Spleen (tissue), 11 donors: Measurements from ENCODE around the gene KLHDC7B. TPM values are rescaled to one million over a fixed set of nuclear protein-coding genes. Genes with fewer than 3 reads are reported as not detected.
"Not testable (repeated sequence)": the region's sequence is repeated elsewhere in the genome, so short reads cannot be mapped to it uniquely, and the experiment has no call there.

Source experiments
- DNase-seq: peaks from one replicate; pipeline ENCODE4 v3.0.0-alpha.2; 2020
- H3K27ac ChIP-seq, 8 donors: fragments of 200-600 bp; sonication (generic) in 7 of 8; 1 replicate in 4 of 8; 2 replicates in 4 of 8; pipeline versions ENCODE4 v1.5.0 to v1.8.0; 2016 to 2021; ENCODE audit warnings: inconsistent platforms in 4 of 8, mild to moderate bottlenecking in 4 of 8, moderate library complexity in 1 of 8
- H3K27me3 ChIP-seq, 7 donors: fragments of 200-600 bp; sonication (generic) in 6 of 7; replicated peaks in 1 of 7; 1 replicate in 4 of 7; 2 replicates in 3 of 7; pipeline versions ENCODE4 v1.5.0 to v1.8.0; 2016 to 2021; ENCODE audit warnings: inconsistent platforms in 3 of 7, mild to moderate bottlenecking in 1 of 7
- H3K36me3 ChIP-seq, 6 donors: fragments of 200-600 bp; sonication (generic) in 5 of 6; 1 replicate in 4 of 6; 2 replicates in 2 of 6; pipeline versions ENCODE4 v1.5.0 to v1.8.0; 2016 to 2021; ENCODE audit warnings: inconsistent platforms in 2 of 6
- H3K4me1 ChIP-seq, 6 donors: fragments of 200-600 bp; sonication (generic) in 5 of 6; 1 replicate in 3 of 6; 2 replicates in 3 of 6; pipeline versions ENCODE4 v1.5.0 to v1.8.0; 2016 to 2021; ENCODE audit warnings: inconsistent platforms in 3 of 6
- H3K4me3 ChIP-seq, 8 donors: fragments of 200-600 bp; sonication (generic) in 7 of 8; 1 replicate in 4 of 8; 2 replicates in 4 of 8; pipeline versions ENCODE4 v1.5.0 to v1.8.0; 2016 to 2021; ENCODE audit warnings: inconsistent platforms in 4 of 8, mild to moderate bottlenecking in 4 of 8, moderate library complexity in 2 of 8
- H3K9me3 ChIP-seq, 8 donors: fragments of 200-600 bp; sonication (generic) in 7 of 8; 1 replicate in 4 of 8; 2 replicates in 4 of 8; pipeline versions ENCODE4 v1.5.0 to v1.8.0; 2016 to 2021; ENCODE audit warnings: inconsistent platforms in 4 of 8
- CTCF ChIP-seq, 11 experiments: fragments of 200-600 bp in 7 of 11; fragments of 450-650 bp in 4 of 11; sonication (generic) in 4 of 11; IDR thresholded peaks in 8 of 11; conservative IDR thresholded peaks in 3 of 11; 1 replicate in 7 of 11; 2 replicates in 4 of 11; pipeline versions ENCODE4 v1.4.0 to v1.8.0; 2016 to 2021; ENCODE audit warnings: antibody characterized with exemption in 11 of 11, inconsistent platforms in 4 of 11, mild to moderate bottlenecking in 1 of 11
- POLR2A ChIP-seq, 3 donors: fragments of 450-650 bp; IDR thresholded peaks; one replicate each; pipeline ENCODE4 v1.5.1; 2017; ENCODE audit warnings: antibody characterized with exemption in 3 of 3, mild to moderate bottlenecking in 1 of 3
- POLR2AphosphoS5 ChIP-seq, 3 donors: sonication (generic); formaldehyde crosslinking; IDR thresholded peaks; one replicate each; pipeline ENCODE4 v1.5.1; 2017; ENCODE audit warnings: antibody characterized with exemption in 3 of 3
- WGBS, 5 donors: extraction: QIAGEN DNeasy Blood & Tissue Kit in 3 of 5; methylation state at CpG; one replicate each; pipeline versions ENCODE4 v1.1.5 to v1.1.7; 2013 to 2018; 5-methylcytosine and 5-hydroxymethylcytosine counted together
- intact Hi-C: fragments of 100-400 bp; cut with DNase I; formaldehyde crosslinking; loops from one replicate; pipeline ENCODE4 v1.15.0; 2023; ENCODE audit warnings: low total_unique reads
- polyA plus RNA-seq, 3 donors: library from polyadenylated mRNA; stranded (reverse); fragments of 200-250 nt; gene quantifications; one replicate each; pipeline ENCODE4 v1.2.1, GENCODE V29; 2013
- total RNA-seq, 7 donors: library from RNA; depleted of rRNA in 3 of 7; stranded (reverse); fragments of >200 nt in 3 of 7; fragmentation: NEBNext Ultra II Directional in 4 of 7; extraction: Animal tissue kit (Norgen Biotek cat#: 25700) in 4 of 7; gene quantifications; one replicate each; pipeline versions ENCODE4 v1.1.0 to v1.2.1, GENCODE V29; 2016 to 2021
- donor health status: healthy with polysubstance abuse.
- donor health status: DM: no; HTN: no; CAD: no; lungs with moderate emphysema.
- donor health status: DM: no; HTN: no; CAD: no.
- donor health status: Bipolar disorder and iron deficiency.
- donor health status: healthy.
- donor health status: DM: no; HTN: no; CAD: no.
- donor health status: DM: yes; HTN: yes; CAD: no.

KLHDC7B gene
- total and polyA plus RNA-seq, 10 donors: 2.6 to 5.0 (median 3.4) TPM

- Histone ChIP-seq H3K27ac (no peak overlapping the region), H3K9me3 (no peaks in the 10 kb centered on the region), H3K27me3 (no peaks in the 10 kb centered on the region), H3K36me3 (peaks cover 0 to 86% (median 60%) of the 10 kb centered on the region in 6 donors), H3K4me3 (no peak overlapping the region), H3K4me1 (peaks cover 0 to 13% (median 0%) of the 10 kb centered on the region in 6 donors)
- intact Hi-C loops: no loop called here
- TF ChIP-seq POLR2AphosphoS5 (IDR thresholded peaks at IDR 0.05): no peak
- WGBS, 5 donors: 87 to 94% (median 90%) methylated on average over 20 of the region's 20 CpGs
- DNase-seq: no peak
Observed at GRCh38 chr22:50517495-50518260, 28.0 kb upstream of the KLHDC7B start.

- intact Hi-C loops: no loop called here
- H3K27ac ChIP-seq: no peak overlapping the region
Observed at GRCh38 chr22:50518606-50519005, 27.1 kb upstream of the KLHDC7B start.

GRCh38 chr22:50519151-50519550 is 26.5 kb upstream of the KLHDC7B start:
- no peak overlapping the region for H3K4me3 ChIP-seq
- no peaks in the 10 kb centered on the region for H3K27me3 ChIP-seq
- intact Hi-C loops: no loop called here
- no peak for DNase-seq
- H3K36me3 ChIP-seq: peaks cover 0 to 95% (median 74%) of the 10 kb centered on the region in 6 donors
- H3K4me1 ChIP-seq: peaks cover 3 to 23% (median 5%) of the 10 kb centered on the region in 6 donors
- no peak overlapping the region for H3K27ac ChIP-seq
- H3K9me3 ChIP-seq: no peaks in the 10 kb centered on the region
- 86 to 100% (median 94%) methylated on average over 2 to 8 of the region's 8 CpGs for WGBS, 5 donors
- TF ChIP-seq POLR2A (IDR thresholded peaks at IDR 0.05) (no peak), POLR2AphosphoS5 (IDR thresholded peaks at IDR 0.05) (no peak), CTCF (IDR thresholded peaks at IDR 0.05 in 8 of 11, conservative IDR thresholded peaks at IDR 0.05 in 3 of 11) (no peak)

More at GRCh38 chr22:50518606-50519005, 27.1 kb upstream of the KLHDC7B start:
- Histone ChIP-seq H3K4me3 (no peak overlapping the region), H3K27me3 (no peaks in the 10 kb centered on the region), H3K36me3 (peaks cover 0 to 89% (median 69%) of the 10 kb centered on the region in 6 donors), H3K9me3 (no peaks in the 10 kb centered on the region), H3K4me1 (peaks cover 0 to 18% (median 0%) of the 10 kb centered on the region in 6 donors)
- 92 to 98% (median 95%) methylated on average over 5 to 7 of the region's 7 CpGs for WGBS, 5 donors
- DNase-seq: no peak
- TF ChIP-seq POLR2A (IDR thresholded peaks at IDR 0.05): no peak
- no peak for TF ChIP-seq POLR2AphosphoS5 (IDR thresholded peaks at IDR 0.05)
- TF ChIP-seq CTCF (IDR thresholded peaks at IDR 0.05 in 8 of 11, conservative IDR thresholded peaks at IDR 0.05 in 3 of 11): no peak

- H3K9me3 ChIP-seq, DNase-seq, H3K4me3 ChIP-seq, H3K27ac ChIP-seq, H3K27me3 ChIP-seq, intact Hi-C loops: not testable (repeated sequence)
- 95 to 100% (median 98%) methylated on average over 8 of the region's 8 CpGs for WGBS, 5 donors
- Histone ChIP-seq H3K36me3 (peaks cover 0 to 89% (median 74%) of the 10 kb centered on the region in 6 donors), H3K4me1 (peaks cover 12 to 26% (median 15%) of the 10 kb centered on the region in 6 donors)
Observed at GRCh38 chr22:50520184-50520583, 25.5 kb upstream of the KLHDC7B start.

GRCh38 chr22:50520826-50521453 is 24.8 kb upstream of the KLHDC7B start:
- DNase-seq: no peak
- Histone ChIP-seq H3K4me3 (no peak overlapping the region), H3K27ac (no peak overlapping the region), H3K9me3 (no peaks in the 10 kb centered on the region), H3K36me3 (peaks cover 0 to 85% (median 74%) of the 10 kb centered on the region in 6 donors), H3K27me3 (no peaks in the 10 kb centered on the region), H3K4me1 (peaks cover 12 to 31% (median 15%) of the 10 kb centered on the region in 6 donors)
- TF ChIP-seq POLR2A (IDR thresholded peaks at IDR 0.05) (no peak), POLR2AphosphoS5 (IDR thresholded peaks at IDR 0.05) (no peak), CTCF (IDR thresholded peaks at IDR 0.05 in 8 of 11, conservative IDR thresholded peaks at IDR 0.05 in 3 of 11) (no peak)
- WGBS, 5 donors: 91 to 96% (median 93%) methylated on average over 13 of the region's 13 CpGs
- intact Hi-C loops: no loop called here
